WTC11 (cell line): ENCODE results near the gene SLC39A13. TPM values are rescaled to one million over a fixed set of nuclear protein-coding genes. Genes with fewer than 3 reads are reported as not detected.

ENCODE experiments used
- ATAC-seq: fragments of 200-7000 bp; cut with Tn5 transposase; 2 replicates; pipeline ENCODE4 v1.10.0; 2021; ENCODE audit warnings: mild to moderate bottlenecking, moderate library complexity
- CTCF ChIA-PET: fragments of 300-600 bp; sonication (Branson Sonifier 250); formaldehyde crosslinking; loops from one replicate; lab custom pipeline; 2021; ENCODE audit warnings: antibody characterized with exemption; lab: Charles Lee
- POLR2A ChIA-PET: fragments of 350-600 bp; sonication (Branson Sonifier 250); formaldehyde crosslinking; loops from one replicate; lab custom pipeline; 2021; ENCODE audit warnings: antibody characterized with exemption; lab: Charles Lee
- DNase-seq: peaks from one replicate; pipeline ENCODE4 v3.0.0; 2021; ENCODE audit warnings: low spot score
- H3K27ac Mint-ChIP-seq: 2 replicates; pipeline ENCODE4 v1.8.0; 2021; ENCODE audit warnings: mixed read lengths
- H3K27me3 Mint-ChIP-seq: 2 replicates; pipeline ENCODE4 v1.8.0; 2021; ENCODE audit warnings: low read depth, mild to moderate bottlenecking, moderate library complexity, mixed read lengths
- H3K36me3 Mint-ChIP-seq: 2 replicates; pipeline ENCODE4 v1.8.0; 2021; ENCODE audit warnings: mixed read lengths
- H3K4me1 Mint-ChIP-seq: 2 replicates; pipeline ENCODE4 v1.8.0; 2022; ENCODE audit warnings: mixed read lengths
- H3K4me3 Mint-ChIP-seq: 2 replicates; pipeline ENCODE4 v1.8.0; 2021; ENCODE audit warnings: mild to moderate bottlenecking, moderate library complexity, mixed read lengths
- H3K9me3 Mint-ChIP-seq: 2 replicates; pipeline ENCODE4 v1.8.0; 2021; ENCODE audit warnings: mixed read lengths
- AFF4 ChIP-seq: sonication (generic); formaldehyde crosslinking; IDR thresholded peaks from 2 replicates; pipeline ENCODE4 v1.8.1; 2023; ENCODE audit warnings: mild to moderate bottlenecking, missing genetic modification reagents, borderline replicate concordance
- ARID4B ChIP-seq: sonication (generic); formaldehyde crosslinking; IDR thresholded peaks from 2 replicates; pipeline ENCODE4 v1.8.0; 2023; ENCODE audit warnings: missing genetic modification reagents, mild to moderate bottlenecking, borderline replicate concordance
- E2F1 ChIP-seq: sonication (generic); formaldehyde crosslinking; IDR thresholded peaks from 2 replicates; pipeline ENCODE4 v1.8.0; 2022; ENCODE audit warnings: mild to moderate bottlenecking, missing genetic modification reagents
- EMX1 ChIP-seq: fragments of 250-450 bp; sonication (Bioruptor Pico); IDR thresholded peaks from 2 replicates; pipeline ENCODE4 v1.8.0; 2021; ENCODE audit warnings: mild to moderate bottlenecking
- FOXK1 ChIP-seq: sonication (generic); formaldehyde crosslinking; IDR thresholded peaks from 2 replicates; pipeline ENCODE4 v1.8.0; 2022; ENCODE audit warnings: mild to moderate bottlenecking, moderate library complexity, missing genetic modification reagents
- HMGA2 ChIP-seq: fragments of 250-450 bp; sonication (Bioruptor Pico); IDR thresholded peaks from 2 replicates; pipeline ENCODE4 v1.4.0; 2021; ENCODE audit warnings: mild to moderate bottlenecking, moderate library complexity
- JAZF1 ChIP-seq: fragments of 250-450 bp; sonication (Bioruptor Pico); IDR thresholded peaks from 2 replicates; pipeline ENCODE4 v1.9.0; 2021; ENCODE audit warnings: moderate library complexity, mild to moderate bottlenecking, inconsistent platforms
- MYBL2 ChIP-seq: sonication (generic); formaldehyde crosslinking; IDR thresholded peaks from 2 replicates; pipeline ENCODE4 v1.8.1; 2023; ENCODE audit warnings: mild to moderate bottlenecking, moderate library complexity, missing genetic modification reagents
- NFE2L1 ChIP-seq: sonication (generic); formaldehyde crosslinking; IDR thresholded peaks from 2 replicates; pipeline ENCODE4 v1.8.1; 2023; ENCODE audit warnings: missing genetic modification reagents
- NFYB ChIP-seq: sonication (generic); formaldehyde crosslinking; conservative IDR thresholded peaks from 2 replicates; pipeline ENCODE4 v1.8.0; 2022; ENCODE audit warnings: low read depth, missing genetic modification reagents
- PRRX2 ChIP-seq: fragments of 250-450 bp; sonication (Bioruptor Pico); IDR thresholded peaks from 2 replicates; pipeline ENCODE4 v1.8.0; 2021; ENCODE audit warnings: mild to moderate bottlenecking
- SMAD3 ChIP-seq: sonication (generic); formaldehyde crosslinking; IDR thresholded peaks from 2 replicates; pipeline ENCODE4 v1.8.0; 2022; ENCODE audit warnings: missing genetic modification reagents, mild to moderate bottlenecking, borderline replicate concordance
- TEAD4 ChIP-seq: sonication (generic); formaldehyde crosslinking; IDR thresholded peaks from 2 replicates; pipeline ENCODE4 v1.8.0; 2022; ENCODE audit warnings: mild to moderate bottlenecking, missing genetic modification reagents
- TP53 ChIP-seq: sonication (generic); formaldehyde crosslinking; IDR thresholded peaks from 2 replicates; pipeline ENCODE4 v1.8.1; 2023; ENCODE audit warnings: mild to moderate bottlenecking, missing genetic modification reagents
- ZNF219 ChIP-seq: sonication (generic); formaldehyde crosslinking; IDR thresholded peaks from 2 replicates; pipeline ENCODE4 v1.8.0; 2023; ENCODE audit warnings: missing genetic modification reagents, mild to moderate bottlenecking, borderline replicate concordance
- ZNF317 ChIP-seq: sonication (generic); formaldehyde crosslinking; IDR thresholded peaks from 2 replicates; pipeline ENCODE4 v1.8.1; 2023; ENCODE audit warnings: low read depth, mild to moderate bottlenecking, moderate library complexity, missing genetic modification reagents, borderline replicate concordance
- total RNA-seq: library from RNA; stranded (reverse); gene quantifications from 3 replicates; pipeline ENCODE4 v1.2.3, GENCODE V29; 2021
- TF ChIP-seq, protein P1 (sequence below): sonication (generic); formaldehyde crosslinking; IDR thresholded peaks from 2 replicates; pipeline ENCODE4 v1.8.0; 2022; ENCODE audit warnings: mild to moderate bottlenecking, missing genetic modification reagents

The SLC39A13 gene
- total RNA-seq, 1 experiment from 2014 or later, result 38.2 TPM

DNA sequence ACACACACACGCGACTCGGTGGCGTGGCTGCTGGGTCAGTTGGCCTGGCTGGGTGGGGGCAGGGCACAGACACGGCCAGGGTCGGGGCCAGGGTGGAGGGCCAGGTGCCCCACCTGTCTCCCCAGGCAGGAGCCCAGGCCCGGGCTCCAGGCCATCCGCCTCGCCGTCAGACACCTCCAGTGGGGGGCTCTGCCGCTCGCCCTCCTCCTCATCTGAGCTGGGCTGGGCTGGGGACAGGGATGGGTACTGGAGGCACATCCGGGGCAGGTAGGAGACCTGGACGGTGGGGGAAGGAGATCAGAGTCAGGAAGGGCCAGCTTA, 49.7 kb upstream of the SLC39A13 start:
- peaks cover 5% of the 10 kb centered on the region for H3K4me1 Mint-ChIP-seq
- ChIA-PET POLR2A (no interaction called here), CTCF (no interaction called here)
- H3K9me3 Mint-ChIP-seq, result no peaks in the 10 kb centered on the region
- DNase-seq (no peak), ATAC-seq (no peak)
- no peaks in the 10 kb centered on the region for H3K27me3 Mint-ChIP-seq
- no peak overlapping the region for H3K4me3 Mint-ChIP-seq
- TF ChIP-seq E2F1 (no peak), ZNF317 (no peak), FOXK1 (CRISPR knock-in tag) (no peak), SMAD3 (CRISPR knock-in tag) (no peak), ARID4B (CRISPR knock-in tag) (no peak), TP53 (no peak), ZNF219 (no peak), JAZF1 (CRISPR knock-in tag) (no peak), NFE2L1 (no peak), HMGA2 (no peak), EMX1 (no peak), NFYB (CRISPR knock-in tag) (no peak), AFF4 (CRISPR knock-in tag) (no peak), TEAD4 (no peak), PRRX2 (no peak)
- TF ChIP-seq, protein P1, sequence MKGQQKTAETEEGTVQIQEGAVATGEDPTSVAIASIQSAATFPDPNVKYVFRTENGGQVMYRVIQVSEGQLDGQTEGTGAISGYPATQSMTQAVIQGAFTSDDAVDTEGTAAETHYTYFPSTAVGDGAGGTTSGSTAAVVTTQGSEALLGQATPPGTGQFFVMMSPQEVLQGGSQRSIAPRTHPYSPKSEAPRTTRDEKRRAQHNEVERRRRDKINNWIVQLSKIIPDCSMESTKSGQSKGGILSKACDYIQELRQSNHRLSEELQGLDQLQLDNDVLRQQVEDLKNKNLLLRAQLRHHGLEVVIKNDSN, result no peak
- H3K27ac Mint-ChIP-seq, result no peak overlapping the region
- H3K36me3 Mint-ChIP-seq, result no peaks in the 10 kb centered on the region

- TF ChIP-seq MYBL2 (CRISPR knock-in tag), result no peak
- peaks cover 5% of the 10 kb centered on the region for H3K4me1 Mint-ChIP-seq
- H3K27me3 Mint-ChIP-seq, result no peaks in the 10 kb centered on the region
- ChIA-PET CTCF (interaction anchor here (1.0 kb wide), 1 partner anchor 125 kb away, joined by 3 read pairs; no protein-coding TSS in a partner anchor), POLR2A (no interaction called here)
- ATAC-seq (no peak), DNase-seq (no peak)
- H3K27ac Mint-ChIP-seq, result no peak overlapping the region; the same call in 1 of the 2 replicates
- H3K4me3 Mint-ChIP-seq, result no peak overlapping the region
- no peaks in the 10 kb centered on the region for H3K9me3 Mint-ChIP-seq
- H3K36me3 Mint-ChIP-seq, result no peaks in the 10 kb centered on the region
These were observed 49.2 kb upstream of the SLC39A13 start for GRCh38 chr11:47359162-47359561.
